CD4-positive, CD25-positive, alpha-beta regulatory T cell (primary cell): ENCODE measurements around the gene CDC25B. TPM values are rescaled to one million over a fixed set of nuclear protein-coding genes. Genes with fewer than 3 reads are reported as not detected.
A peak's percentile ranks its signal among the peaks of the same experiment; 100 is the strongest.

Source experiments
- ATAC-seq, 2 donors: fragments of 150-1000 bp; cut with Tn5 transposase; one replicate each; pipeline ENCODE4 v1.10.0; 2021; ENCODE audit warnings: low read depth in 2 of 2, moderate number of reproducible peaks in 2 of 2, moderate library complexity in 1 of 2
- DNase-seq, 3 donors: peaks; one replicate each; pipeline versions ENCODE4 v3.0.0 to v3.0.0-alpha.2; 2012 to 2022; ENCODE audit warnings: mixed read lengths in 1 of 3
- H3K27ac ChIP-seq: one replicate; pipeline ENCODE4 v1.7.0; 2013; ENCODE audit warnings: mild to moderate bottlenecking, low read length; ENCODE audit not compliant: insufficient read depth, poor library complexity, severe bottlenecking
- H3K27me3 ChIP-seq: one replicate; pipeline ENCODE4 v1.7.0; 2013; ENCODE audit warnings: low read length; ENCODE audit not compliant: control insufficient read depth, insufficient read depth
- H3K36me3 ChIP-seq: one replicate; pipeline ENCODE4 v1.7.0; 2013; ENCODE audit warnings: mild to moderate bottlenecking, low read length, moderate library complexity; ENCODE audit not compliant: control insufficient read depth, insufficient read depth
- H3K4me1 ChIP-seq: 2 replicates; pipeline ENCODE4 v1.7.0; 2013; ENCODE audit warnings: mild to moderate bottlenecking, low read length; ENCODE audit not compliant: insufficient read depth, control insufficient read depth, poor library complexity, severe bottlenecking
- H3K4me3 ChIP-seq: one replicate; pipeline ENCODE4 v1.7.0; 2013; ENCODE audit warnings: low read depth, mild to moderate bottlenecking, low read length, moderate library complexity
- H3K9me3 ChIP-seq, 2 experiments: 1 replicate in 1 of 2; 2 replicates in 1 of 2; pipeline ENCODE4 v1.7.0; 2013; ENCODE audit warnings: low read length in 2 of 2, mild to moderate bottlenecking in 1 of 2, moderate library complexity in 1 of 2; ENCODE audit not compliant: control insufficient read depth in 2 of 2
- H3K27ac Mint-ChIP-seq, 3 donors: one replicate each; pipeline ENCODE4 v1.8.0; 2020 to 2022; ENCODE audit warnings: mild to moderate bottlenecking in 3 of 3, mixed read lengths in 3 of 3, moderate library complexity in 2 of 3
- H3K27me3 Mint-ChIP-seq: one replicate; pipeline ENCODE4 v1.8.0; 2022; ENCODE audit warnings: mild to moderate bottlenecking, mixed read lengths
- H3K36me3 Mint-ChIP-seq: one replicate; pipeline ENCODE4 v1.8.0; 2020; ENCODE audit warnings: mixed read lengths
- H3K4me1 Mint-ChIP-seq, 4 donors: one replicate each; pipeline ENCODE4 v1.8.0; 2020 to 2022; ENCODE audit warnings: mixed read lengths in 4 of 4, mild to moderate bottlenecking in 1 of 4
- H3K4me3 Mint-ChIP-seq, 4 donors: one replicate each; pipeline ENCODE4 v1.8.0; 2020 to 2022; ENCODE audit warnings: mild to moderate bottlenecking in 4 of 4, mixed read lengths in 4 of 4, moderate library complexity in 3 of 4
- H3K9me3 Mint-ChIP-seq, 7 donors: one replicate each; pipeline ENCODE4 v1.8.0; 2020 to 2022; ENCODE audit warnings: mixed read lengths in 7 of 7, mild to moderate bottlenecking in 3 of 7, moderate library complexity in 2 of 7
- polyA plus RNA-seq, 4 donors: library from polyadenylated mRNA; unstranded; fragments of 300-500 nt; fragmentation: Illumina TruSeq; gene quantifications; one replicate each; pipeline ENCODE4 v1.2.3, GENCODE V29; 2021
- total RNA-seq: library from RNA; stranded (reverse); gene quantifications from one replicate; pipeline ENCODE4 v1.2.3, GENCODE V29; 2022

Gene CDC25B
- total and polyA plus RNA-seq, 5 donors from 2014 or later = 39.7 to 310 (median 47.6) TPM

GRCh38 chr20:3813848-3814581, 17.9 kb downstream of the CDC25B start:
- Mint-ChIP-seq H3K4me3 (peak overlapping the region; percentile 38 to 94 (median 90)), H3K4me1 (peaks cover 15 to 84% (median 56%) of the 10 kb centered on the region in 4 donors), H3K36me3 (no peaks in the 10 kb centered on the region), H3K27me3 (no peaks in the 10 kb centered on the region), H3K27ac (peak overlapping the region; percentile 92 to 99 (median 94)), H3K9me3 (peaks cover 0 to 2% (median 0%) of the 10 kb centered on the region in 7 donors)
- H3K4me1 ChIP-seq = peaks cover 84% of the 10 kb centered on the region
- H3K27me3 ChIP-seq = no peaks in the 10 kb centered on the region
- DNase-seq (no peak), ATAC-seq (no peak)
- H3K4me3 ChIP-seq = no peak overlapping the region
- H3K36me3 ChIP-seq = no peaks in the 10 kb centered on the region
- H3K9me3 ChIP-seq = no peaks in the 10 kb centered on the region
- peak overlapping the region; percentile 95 for H3K27ac ChIP-seq

- Histone ChIP-seq H3K4me1 (peaks cover 89% of the 10 kb centered on the region), H3K4me3 (no peak overlapping the region), H3K9me3 (no peaks in the 10 kb centered on the region), H3K36me3 (no peaks in the 10 kb centered on the region), H3K27me3 (no peaks in the 10 kb centered on the region), H3K27ac (peak overlapping the region; percentile 95)
- ATAC-seq = no peak
- H3K27ac Mint-ChIP-seq = peak overlapping the region; percentile 84 to 99 (median 90)
- peaks cover 15 to 89% (median 60%) of the 10 kb centered on the region in 4 donors for H3K4me1 Mint-ChIP-seq
- no peaks in the 10 kb centered on the region for H3K27me3 Mint-ChIP-seq
- H3K36me3 Mint-ChIP-seq = no peaks in the 10 kb centered on the region
- DNase-seq = no peak
- H3K9me3 Mint-ChIP-seq = peaks cover 0 to 2% (median 0%) of the 10 kb centered on the region in 7 donors
- H3K4me3 Mint-ChIP-seq = peak overlapping the region in 3 of 4 donors; percentile 79 to 89 (median 85)
Observed at GRCh38 chr20:3814928-3815495, 18.9 kb downstream of the CDC25B start.

- peaks cover 84% of the 10 kb centered on the region for H3K4me1 ChIP-seq
- H3K9me3 ChIP-seq = no peaks in the 10 kb centered on the region
- H3K4me1 Mint-ChIP-seq = peaks cover 17 to 85% (median 58%) of the 10 kb centered on the region in 4 donors
- DNase-seq = peak in 2 of 3 donors; percentile 50 to 87
- peak overlapping the region; percentile 84 to 99 (median 90) for H3K27ac Mint-ChIP-seq
- H3K36me3 Mint-ChIP-seq = no peaks in the 10 kb centered on the region
- H3K27me3 Mint-ChIP-seq = no peaks in the 10 kb centered on the region
- H3K27me3 ChIP-seq = no peaks in the 10 kb centered on the region
- ATAC-seq = peak in 1 of 2 donors; percentile 10
- H3K36me3 ChIP-seq = no peaks in the 10 kb centered on the region
- peak overlapping the region; percentile 51 for H3K4me3 ChIP-seq
- peak overlapping the region; percentile 95 for H3K27ac ChIP-seq
- peaks cover 0 to 2% (median 0%) of the 10 kb centered on the region in 7 donors for H3K9me3 Mint-ChIP-seq
- peak overlapping the region; percentile 7 to 89 (median 84) for H3K4me3 Mint-ChIP-seq
Observed at GRCh38 chr20:3815703-3816315, 19.7 kb downstream of the CDC25B start.

GRCh38 chr20:3818155-3819151, 22.3 kb downstream of the CDC25B start:
- DNase-seq = peak in 1 of 3 donors; percentile 44
- H3K27ac Mint-ChIP-seq = peak overlapping the region; percentile 59 to 98 (median 96)

GRCh38 chr20:3819411-3820047, 23.4 kb downstream of the CDC25B start:
- Mint-ChIP-seq H3K4me3 (peak overlapping the region; percentile 74 to 96 (median 85)), H3K27me3 (no peaks in the 10 kb centered on the region), H3K4me1 (peaks cover 16 to 71% (median 42%) of the 10 kb centered on the region in 4 donors), H3K27ac (peak overlapping the region; percentile 89 to 98 (median 96)), H3K9me3 (no peaks in the 10 kb centered on the region), H3K36me3 (peaks cover 4% of the 10 kb centered on the region)
- peaks cover 16% of the 10 kb centered on the region for H3K36me3 ChIP-seq
- ATAC-seq = no peak
- H3K4me1 ChIP-seq = peaks cover 60% of the 10 kb centered on the region
- H3K27ac ChIP-seq = peak overlapping the region; percentile 99
- no peaks in the 10 kb centered on the region for H3K27me3 ChIP-seq
- DNase-seq = peak in 1 of 3 donors; percentile 33
- H3K9me3 ChIP-seq = no peaks in the 10 kb centered on the region
- peak overlapping the region; percentile 70 for H3K4me3 ChIP-seq

More at GRCh38 chr20:3818155-3819151, 22.3 kb downstream of the CDC25B start:
- H3K9me3 Mint-ChIP-seq = no peaks in the 10 kb centered on the region
- H3K4me3 Mint-ChIP-seq = peak overlapping the region; percentile 59 to 96 (median 76)
- H3K36me3 ChIP-seq = peaks cover 6% of the 10 kb centered on the region
- ATAC-seq = no peak
- peaks cover 67% of the 10 kb centered on the region for H3K4me1 ChIP-seq
- no peaks in the 10 kb centered on the region for H3K27me3 ChIP-seq
- no peak overlapping the region for H3K4me3 ChIP-seq
- H3K9me3 ChIP-seq = no peaks in the 10 kb centered on the region
- H3K27ac ChIP-seq = peak overlapping the region; percentile 23
- peaks cover 18 to 77% (median 47%) of the 10 kb centered on the region in 4 donors for H3K4me1 Mint-ChIP-seq
- H3K27me3 Mint-ChIP-seq = no peaks in the 10 kb centered on the region
- peaks cover 4% of the 10 kb centered on the region for H3K36me3 Mint-ChIP-seq

GRCh38 chr20:3820048-3820900, 24.2 kb downstream of the CDC25B start, which contains the start of gene AP5S1:
Gene AP5S1, plus strand, starts transcription at chr20:3820547. Its CDS starts 1,571 bp downstream, at chr20:3822118.
- Mint-ChIP-seq H3K9me3 (no peaks in the 10 kb centered on the region), H3K4me1 (peaks cover 16 to 66% (median 40%) of the 10 kb centered on the region in 4 donors), H3K27me3 (no peaks in the 10 kb centered on the region), H3K27ac (peak within 1 kb of the TSS; percentile 97 to 98 (median 98)), H3K36me3 (peaks cover 4% of the 10 kb centered on the region), H3K4me3 (peak within 1 kb of the TSS; percentile 91 to 99 (median 95))
- ATAC-seq (peak; percentile 79 to 85), DNase-seq (peak; percentile 91 to 95 (median 92))
- Histone ChIP-seq H3K9me3 (no peaks in the 10 kb centered on the region), H3K27ac (peak within 1 kb of the TSS; percentile 99), H3K27me3 (no peaks in the 10 kb centered on the region), H3K4me3 (peak within 1 kb of the TSS; percentile 83), H3K4me1 (peaks cover 53% of the 10 kb centered on the region), H3K36me3 (peaks cover 20% of the 10 kb centered on the region)
